Measurements from ENCODE around the gene SMARCA2.

- no peak for TF ChIP-seq POLR2A (IDR thresholded peaks at IDR 0.05)
- TF ChIP-seq, protein P1, sequence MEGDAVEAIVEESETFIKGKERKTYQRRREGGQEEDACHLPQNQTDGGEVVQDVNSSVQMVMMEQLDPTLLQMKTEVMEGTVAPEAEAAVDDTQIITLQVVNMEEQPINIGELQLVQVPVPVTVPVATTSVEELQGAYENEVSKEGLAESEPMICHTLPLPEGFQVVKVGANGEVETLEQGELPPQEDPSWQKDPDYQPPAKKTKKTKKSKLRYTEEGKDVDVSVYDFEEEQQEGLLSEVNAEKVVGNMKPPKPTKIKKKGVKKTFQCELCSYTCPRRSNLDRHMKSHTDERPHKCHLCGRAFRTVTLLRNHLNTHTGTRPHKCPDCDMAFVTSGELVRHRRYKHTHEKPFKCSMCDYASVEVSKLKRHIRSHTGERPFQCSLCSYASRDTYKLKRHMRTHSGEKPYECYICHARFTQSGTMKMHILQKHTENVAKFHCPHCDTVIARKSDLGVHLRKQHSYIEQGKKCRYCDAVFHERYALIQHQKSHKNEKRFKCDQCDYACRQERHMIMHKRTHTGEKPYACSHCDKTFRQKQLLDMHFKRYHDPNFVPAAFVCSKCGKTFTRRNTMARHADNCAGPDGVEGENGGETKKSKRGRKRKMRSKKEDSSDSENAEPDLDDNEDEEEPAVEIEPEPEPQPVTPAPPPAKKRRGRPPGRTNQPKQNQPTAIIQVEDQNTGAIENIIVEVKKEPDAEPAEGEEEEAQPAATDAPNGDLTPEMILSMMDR (IDR thresholded peaks at IDR 0.05): no peak
Observed at GRCh38 chr9:2161661-2162060, 146.5 kb downstream of the SMARCA2 start.
